SK-N-SH (cell line): ENCODE measurements around the gene GRAP.

ENCODE experiments used
- CTCF ChIP-seq: fragments of 200-600 bp; sonication (generic); IDR thresholded peaks from 2 replicates; pipeline ENCODE4 v1.6.1; 2017; ENCODE audit warnings: antibody characterized with exemption, mild to moderate bottlenecking, moderate library complexity
- EZH2phosphoT487 ChIP-seq: fragments of 200-600 bp; sonication (generic); IDR thresholded peaks from 2 replicates; pipeline ENCODE4 v1.6.1; 2017; ENCODE audit warnings: low read depth, mixed run types, mild to moderate bottlenecking, antibody characterized with exemption, moderate library complexity, borderline replicate concordance
- GABPA ChIP-seq: IDR thresholded peaks from 2 replicates; pipeline ENCODE4 v1.4.0; 2012; ENCODE audit warnings: low read depth, mild to moderate bottlenecking
- MAX ChIP-seq: IDR thresholded peaks from 2 replicates; pipeline ENCODE4 v1.4.0; 2012; ENCODE audit warnings: low read depth
- PBX3 ChIP-seq: IDR thresholded peaks from 2 replicates; pipeline ENCODE4; 2012
- POLR2AphosphoS5 ChIP-seq: IDR thresholded peaks from 2 replicates; pipeline ENCODE4 v1.6.1; 2012; ENCODE audit warnings: low read depth, low read length
- RCOR1 ChIP-seq: fragments of 150-350 bp; IDR thresholded peaks from 2 replicates; pipeline ENCODE4 v1.6.1; 2017; ENCODE audit warnings: antibody characterized with exemption, low read length
- REST ChIP-seq: IDR thresholded peaks from 2 replicates; pipeline ENCODE4 v1.6.1; 2012; ENCODE audit warnings: mild to moderate bottlenecking, low read depth, low read length, moderate library complexity
- RFX5 ChIP-seq: IDR thresholded peaks from 2 replicates; pipeline ENCODE4 v1.6.1; 2012; ENCODE audit warnings: mild to moderate bottlenecking, improper control_type of control experiment, low read length
- SIN3A ChIP-seq: IDR thresholded peaks from 2 replicates; pipeline ENCODE4 v1.6.1; 2012; ENCODE audit warnings: low read depth, mild to moderate bottlenecking, low read length, moderate library complexity, borderline replicate concordance

GRCh38 chr17:19020016-19020415, 26.7 kb downstream of the GRAP start:
- TF ChIP-seq POLR2AphosphoS5 (no peak), SIN3A (no peak), CTCF (no peak), PBX3 (no peak), REST (no peak), MAX (no peak), RCOR1 (no peak), GABPA (no peak), EZH2phosphoT487 (no peak), RFX5 (no peak)
